ENCODE results near the gene ZMIZ1.

Gene ZMIZ1

GRCh38 chr10:79346012-79346340 is 277.2 kb downstream of the ZMIZ1 start:
- ATAC-seq (no peak), DNase-seq (no peak)

GRCh38 chr10:79346388-79347225 is 277.8 kb downstream of the ZMIZ1 start:
- DNase-seq (no peak), ATAC-seq (no peak)

DNA sequence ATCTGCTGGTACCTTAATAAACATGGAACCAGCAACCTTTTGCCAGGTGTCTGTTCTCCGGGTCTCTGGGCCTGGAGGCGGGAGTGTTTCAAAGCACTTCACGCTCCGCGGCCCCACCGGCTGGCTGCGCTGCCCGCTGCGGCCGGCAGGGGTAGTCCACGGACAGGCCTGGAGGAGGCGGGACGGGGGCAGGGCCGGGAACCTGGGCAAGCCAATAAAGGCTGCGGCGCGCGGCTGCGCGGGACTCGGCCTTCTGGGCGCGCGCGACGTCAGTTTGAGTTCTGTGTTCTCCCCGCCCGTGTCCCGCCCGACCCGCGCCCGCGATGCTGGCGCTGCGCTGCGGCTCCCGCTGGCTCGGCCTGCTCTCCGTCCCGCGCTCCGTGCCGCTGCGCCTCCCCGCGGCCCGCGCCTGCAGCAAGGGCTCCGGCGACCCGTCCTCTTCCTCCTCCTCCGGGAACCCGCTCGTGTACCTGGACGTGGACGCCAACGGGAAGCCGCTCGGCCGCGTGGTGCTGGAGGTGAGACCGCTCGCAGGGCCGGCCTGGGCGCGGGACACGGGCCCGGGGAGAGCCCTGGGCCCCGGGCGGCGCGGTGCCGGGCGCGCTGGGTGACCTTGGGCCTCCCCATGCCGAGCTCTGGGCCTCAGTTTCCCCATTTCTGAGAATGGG is 278.6 kb downstream of the ZMIZ1 start, which contains the start of gene PPIF:
Gene PPIF, plus strand, starts transcription at position 244 of the 668 bp plus-strand sequence. Its CDS starts 80 bp downstream, at position 324.
- peak; percentile 92 for ATAC-seq
- peak; percentile 97 for DNase-seq

DNA sequence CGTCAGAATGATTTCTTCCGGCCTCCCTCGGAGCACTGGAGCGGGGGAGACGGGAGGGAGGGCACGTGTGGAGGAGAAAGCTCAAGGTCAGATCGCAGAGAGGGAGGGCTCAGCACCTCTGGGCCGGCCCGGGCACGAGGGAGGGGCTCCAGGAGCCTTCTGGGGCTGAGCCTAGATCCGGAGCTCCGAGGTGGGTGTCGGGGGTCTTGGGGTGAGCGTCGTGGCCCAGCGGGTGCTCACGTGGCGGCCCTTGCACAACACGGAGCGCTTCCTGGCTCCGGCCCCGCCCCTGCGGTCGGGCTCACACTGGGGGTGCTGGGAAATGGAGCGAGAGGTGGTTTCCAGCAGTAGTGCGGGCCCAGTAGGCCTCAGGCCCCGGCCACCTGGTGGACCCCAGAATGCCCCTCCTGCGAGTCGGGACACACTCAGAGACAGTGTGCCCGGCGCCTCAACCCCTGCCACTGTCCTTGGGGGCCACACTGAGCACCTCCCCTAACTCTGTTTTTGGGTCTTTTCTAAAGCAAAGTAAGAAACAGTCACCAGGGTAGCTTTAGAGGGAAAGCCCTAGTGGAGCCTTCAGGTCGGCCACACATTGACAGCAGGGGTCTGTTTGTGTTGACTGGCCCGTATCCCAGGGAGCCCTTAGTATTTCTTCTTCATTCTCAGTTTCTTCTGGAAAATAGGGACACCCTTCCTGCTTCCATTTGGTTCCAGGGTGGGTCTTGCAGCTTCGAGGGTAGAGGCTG is 279.3 kb downstream of the ZMIZ1 start:
- DNase-seq (peak; percentile 83), ATAC-seq (peak; percentile 59)

GRCh38 chr10:79348640-79348988 is 279.8 kb downstream of the ZMIZ1 start:
- ATAC-seq, result no peak
- DNase-seq, result no peak

DNA sequence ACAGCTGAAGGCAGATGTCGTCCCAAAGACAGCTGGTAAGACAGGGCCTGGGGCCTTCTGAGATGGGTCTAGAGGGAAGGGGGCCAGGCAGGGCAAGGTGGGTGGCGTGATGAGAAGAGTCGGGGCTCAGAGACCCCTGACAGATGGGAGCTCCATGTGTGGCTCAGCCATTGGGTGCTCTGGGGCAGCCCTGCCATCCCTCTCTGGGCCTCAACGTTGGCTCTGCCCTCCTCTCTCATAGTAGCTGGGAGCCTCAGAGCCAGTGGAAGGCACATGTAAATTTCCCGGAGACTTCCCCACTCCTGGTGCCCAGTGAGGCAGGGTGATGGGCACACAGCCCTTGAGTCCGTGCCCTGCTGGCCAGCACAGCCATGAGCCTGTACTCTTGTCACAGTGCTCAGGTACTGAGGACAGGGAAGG is 280.3 kb downstream of the ZMIZ1 start:
- ATAC-seq (no peak), DNase-seq (no peak)

GRCh38 chr10:79349766-79350406 is 281.1 kb downstream of the ZMIZ1 start:
- no peak for ATAC-seq
- DNase-seq, result no peak

- ATAC-seq (no peak), DNase-seq (no peak)
Measured at GRCh38 chr10:79350407-79351154, 281.8 kb downstream of the ZMIZ1 start.

DNA sequence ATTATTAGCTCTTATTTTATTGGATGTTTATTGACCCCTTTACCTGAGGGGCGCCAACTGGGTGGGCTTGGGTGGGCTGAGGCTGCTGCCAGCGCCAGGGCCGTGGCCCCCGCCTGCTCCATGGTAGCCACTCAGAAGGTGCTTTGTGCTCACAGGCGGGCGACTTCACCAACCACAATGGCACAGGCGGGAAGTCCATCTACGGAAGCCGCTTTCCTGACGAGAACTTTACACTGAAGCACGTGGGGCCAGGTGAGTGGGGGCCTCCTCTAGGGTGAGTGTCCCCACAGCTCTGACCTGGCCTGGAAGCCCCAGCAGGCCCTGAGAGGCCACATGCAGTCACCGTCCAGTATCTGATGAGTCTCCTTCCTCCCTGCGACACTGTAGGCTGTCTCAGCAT is 282.6 kb downstream of the ZMIZ1 start:
- DNase-seq, result no peak
- no peak for ATAC-seq

- DNase-seq, result no peak
- ATAC-seq, result no peak
Measured at GRCh38 chr10:79352035-79352877, 283.5 kb downstream of the ZMIZ1 start.

DNA sequence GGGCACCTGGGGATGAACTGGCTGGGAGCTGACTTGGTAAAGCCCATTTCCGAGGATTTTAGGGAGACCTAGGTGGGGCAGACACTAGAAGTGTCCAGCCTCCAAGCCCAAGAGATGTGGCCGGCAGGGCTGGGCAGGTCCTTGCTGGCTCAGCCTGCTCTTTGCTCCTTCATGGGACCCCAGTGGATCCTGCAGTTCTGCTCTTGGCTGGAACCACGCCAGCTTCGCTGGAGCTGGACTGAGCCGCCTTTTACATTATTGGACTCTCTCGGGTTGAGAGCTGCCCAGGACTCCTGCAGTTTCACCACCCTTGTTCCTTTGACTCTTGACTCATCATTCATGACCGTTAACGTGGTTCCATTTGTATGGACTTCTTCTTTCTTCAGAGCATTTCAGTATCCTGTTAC is 284.2 kb downstream of the ZMIZ1 start:
- ATAC-seq (no peak), DNase-seq (no peak)

GRCh38 chr10:79353726-79354125 is 285.0 kb downstream of the ZMIZ1 start:
- DNase-seq (no peak), ATAC-seq (no peak)

DNA sequence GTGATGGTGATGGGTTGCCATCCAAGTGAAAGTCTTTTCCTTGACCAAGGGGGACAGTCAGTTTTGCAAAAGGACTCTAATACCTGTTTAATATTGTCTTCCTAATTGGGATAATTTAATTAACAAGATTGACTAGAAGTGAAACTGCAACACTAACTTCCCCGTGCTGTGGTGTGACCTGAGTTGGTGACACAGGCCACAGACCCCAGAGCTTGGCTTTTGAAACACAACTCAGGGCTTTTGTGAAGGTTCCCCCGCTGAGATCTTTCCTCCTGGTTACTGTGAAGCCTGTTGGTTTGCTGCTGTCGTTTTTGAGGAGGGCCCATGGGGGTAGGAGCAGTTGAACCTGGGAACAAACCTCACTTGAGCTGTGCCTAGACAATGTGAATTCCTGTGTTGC is 285.4 kb downstream of the ZMIZ1 start:
- no peak for ATAC-seq
- no peak for DNase-seq

DNA sequence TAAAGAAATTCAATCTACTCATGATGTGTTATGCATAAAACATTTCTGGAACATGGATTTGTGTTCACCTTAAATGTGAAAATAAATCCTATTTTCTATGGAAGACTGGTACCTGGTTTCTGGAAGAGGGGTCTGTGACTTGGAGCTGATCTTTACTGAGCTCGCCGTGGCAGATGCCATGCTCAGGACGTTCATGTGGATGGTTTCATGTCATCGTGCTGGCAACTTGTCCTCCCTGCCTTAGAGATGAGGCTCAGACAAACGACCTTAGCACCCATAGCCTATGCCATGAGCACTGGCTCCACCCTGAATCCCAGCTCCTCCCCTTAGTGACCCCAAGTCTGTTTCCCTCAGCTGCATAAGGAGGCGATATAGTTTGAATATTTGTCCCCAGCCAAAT is 285.8 kb downstream of the ZMIZ1 start:
- DNase-seq (no peak), ATAC-seq (no peak)

GRCh38 chr10:79355420-79356017 is 286.8 kb downstream of the ZMIZ1 start:
- no peak for ATAC-seq
- DNase-seq, result no peak

DNA sequence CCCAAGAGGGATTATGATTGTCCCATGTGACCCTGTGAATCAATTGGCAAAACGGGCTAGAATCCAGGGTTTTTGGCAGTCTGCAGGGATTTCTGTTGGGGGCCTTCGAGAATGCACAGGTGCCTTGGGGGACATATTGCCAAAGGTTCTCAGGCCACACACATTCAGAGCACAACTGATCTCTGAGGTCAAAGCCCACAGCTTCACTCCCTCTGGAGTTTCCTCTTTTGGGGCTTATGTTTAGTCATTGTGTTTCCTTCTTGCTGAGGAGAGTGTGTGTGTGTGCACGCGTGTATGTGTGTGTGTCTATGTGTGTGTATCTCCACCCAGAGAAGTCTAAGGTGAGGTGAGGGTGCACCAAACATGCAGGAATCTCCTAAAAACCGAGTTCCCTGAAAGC is 287.3 kb downstream of the ZMIZ1 start:
- ATAC-seq (peak; percentile 25), DNase-seq (no peak)

GRCh38 chr10:79357180-79357579 is 288.4 kb downstream of the ZMIZ1 start:
- no peak for ATAC-seq

DNA sequence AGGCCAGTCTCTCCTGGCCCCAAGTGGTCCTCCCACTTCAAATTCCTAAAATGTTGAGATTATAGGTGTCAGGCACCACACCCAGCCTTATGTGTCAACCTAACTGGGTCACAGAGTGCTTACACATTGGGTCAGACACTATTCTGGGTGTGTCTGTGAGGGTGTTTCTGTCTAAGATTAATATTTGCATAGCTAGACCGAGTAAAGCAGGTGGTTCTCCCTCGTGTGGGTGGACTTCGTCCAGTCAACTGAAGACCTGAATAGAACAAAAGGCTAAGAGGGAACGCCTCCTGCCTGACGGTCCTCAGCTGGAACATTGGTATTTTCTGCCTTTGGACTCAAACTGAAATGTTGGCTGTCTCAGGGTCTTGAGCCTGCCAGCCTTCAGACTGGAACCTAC is 290.0 kb downstream of the ZMIZ1 start:
- DNase-seq, result no peak
- no peak for ATAC-seq

More at GRCh38 chr10:79357180-79357579, 288.4 kb downstream of the ZMIZ1 start:
- no peak for DNase-seq

DNA sequence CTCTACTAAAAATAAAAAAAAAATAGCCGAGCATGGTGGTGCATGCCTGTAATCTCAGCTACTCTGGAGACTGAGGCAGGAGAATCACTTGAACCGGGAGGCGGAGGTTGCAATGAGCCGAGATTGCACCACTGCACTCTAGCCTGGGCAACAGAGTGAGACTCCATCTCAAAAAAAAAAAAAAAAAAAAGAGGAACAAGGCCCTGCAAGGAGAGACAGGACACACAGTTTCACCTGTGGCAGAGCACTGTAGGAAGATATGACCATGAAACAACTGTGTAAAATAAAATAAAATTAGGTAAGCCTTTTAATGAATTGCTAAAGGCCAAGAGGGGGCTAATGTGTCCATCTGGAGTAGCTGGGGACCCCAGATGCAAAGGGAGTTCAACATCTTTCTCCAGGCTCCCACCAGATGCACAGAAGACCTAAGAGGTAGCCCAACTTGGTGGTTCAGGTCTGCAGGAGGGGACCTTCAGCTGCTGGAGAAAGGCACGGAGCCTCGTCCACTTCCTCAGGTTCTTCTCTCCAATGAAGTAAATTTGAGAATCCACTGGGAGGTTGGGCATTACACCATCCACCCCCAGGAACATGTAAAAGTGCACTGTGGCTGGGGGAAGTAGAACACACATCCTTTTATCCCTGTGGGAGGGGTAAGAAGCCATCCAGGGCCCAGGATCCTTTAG is 291.2 kb downstream of the ZMIZ1 start:
- ATAC-seq (no peak), DNase-seq (no peak)
